ENCODE measurements around the gene PPM1L. TPM values are rescaled to one million over a fixed set of nuclear protein-coding genes. Genes with fewer than 3 reads are reported as not detected.

The PPM1L gene
- total RNA-seq, 1 experiment from 2014 or later: 13.2 TPM

- TF ChIP-seq CTCF (IDR thresholded peaks at IDR 0.05 in 2 of 3, conservative IDR thresholded peaks at IDR 0.05 in 1 of 3; ENCODE audit: borderline replicate concordance in 1 of 3, insufficient read depth in 1 of 3, low read depth in 2 of 3, low read length in 2 of 3) (no peak), MAX (IDR thresholded peaks at IDR 0.05) (no peak), JUND (IDR thresholded peaks at IDR 0.05) (no peak), CBX3 (IDR thresholded peaks at IDR 0.05; ENCODE audit: low read depth) (no peak), TCF7L2 (IDR thresholded peaks at IDR 0.05; ENCODE audit: borderline replicate concordance, extremely low read depth, insufficient read depth, insufficient read length) (no peak), EZH2phosphoT487 (IDR thresholded peaks at IDR 0.05; ENCODE audit: borderline replicate concordance) (no peak), CEBPB (IDR thresholded peaks at IDR 0.05; ENCODE audit: low read depth) (no peak), EZH2 (IDR thresholded peaks at IDR 0.05) (no peak), ATF3 (IDR thresholded peaks at IDR 0.05) (no peak)
These were observed 45.5 kb downstream of the PPM1L start (continued) for GRCh38 chr3:160801386-160802118.

GRCh38 chr3:160804762-160805161 lies 48.7 kb downstream of the PPM1L start:
- TF ChIP-seq CBX3 (IDR thresholded peaks at IDR 0.05; ENCODE audit: low read depth) (no peak), TCF7L2 (IDR thresholded peaks at IDR 0.05; ENCODE audit: borderline replicate concordance, extremely low read depth, insufficient read depth, insufficient read length) (no peak), ELF1 (IDR thresholded peaks at IDR 0.05; ENCODE audit: borderline replicate concordance, low read depth) (no peak), POLR2AphosphoS5 (IDR thresholded peaks at IDR 0.05; ENCODE audit: low read depth, low read length) (no peak), YY1 (IDR thresholded peaks at IDR 0.05; ENCODE audit: extremely low read depth, insufficient replicate concordance, low read depth, low read length) (no peak), SP1 (IDR thresholded peaks at IDR 0.05; ENCODE audit: low read depth) (no peak), POLR2A (IDR thresholded peaks at IDR 0.05; ENCODE audit: borderline replicate concordance, extremely low read depth, insufficient read depth, insufficient read length) (no peak)
- BruUV-seq (replicated peaks): no TSS peak
- intact Hi-C loops (cut with micrococcal nuclease): no loop called here
- Histone ChIP-seq H3K4me2 (ENCODE audit: low read length) (peak overlapping the region; percentile 17; the same call in 1 of the 2 replicates), H2AFZ (ENCODE audit: low read depth, low read length, poor library complexity, severe bottlenecking) (no peak overlapping the region), H3K79me2 (ENCODE audit: insufficient read depth, low read length) (no peaks in the 10 kb centered on the region), H3K27me3 (ENCODE audit: insufficient read depth, low read length) (no peaks in the 10 kb centered on the region), H3K4me1 (ENCODE audit: control insufficient read depth in 1 of 2, insufficient read depth in 2 of 2, low read length in 2 of 2) (peaks cover 5 to 12% of the 10 kb centered on the region in 2 experiments; a peak in 3 of 4 replicates), H3K9me2 (ENCODE audit: insufficient read depth) (no peaks in the 10 kb centered on the region), H3K4me3 (replicated peaks in 1 of 2; ENCODE audit: low read depth in 1 of 2, low read length in 2 of 2) (no peak overlapping the region), H3K9ac (ENCODE audit: low read length) (no peak overlapping the region), H3K36me3 (ENCODE audit: control insufficient read depth in 1 of 2, insufficient read depth in 2 of 2, low read length in 2 of 2) (no peaks in the 10 kb centered on the region), H3K27ac (ENCODE audit: low read depth, low read length) (no peak overlapping the region), H4K20me1 (ENCODE audit: insufficient read depth) (no peaks in the 10 kb centered on the region), H3K9me3 (ENCODE audit: control insufficient read depth in 1 of 2, insufficient read depth in 1 of 2, low read depth in 1 of 2, low read length in 2 of 2) (no peaks in the 10 kb centered on the region)
- ATAC-seq: peak; percentile 67
- ChIA-PET POLR2A (no interaction called here), RAD21 (ENCODE audit: low non-redundant PET in 1 of 2, low total read pairs in 2 of 2, uncharacterized antibody in 2 of 2, unreplicated experiment in 2 of 2) (no interaction called here), CTCF (no interaction called here)
- DNase-seq (ENCODE audit: low read depth, low spot score): no peak

All from HCT116 (cell line).